Activated T-cell treated with anti-CD3 and anti-CD28 coated beads for 24 hours (primary cell): ENCODE measurements around the gene FBXO31.
A peak's percentile ranks its signal among the peaks of the same experiment; 100 is the strongest.
"Not testable (repeated sequence)": the region's sequence is repeated elsewhere in the genome, so short reads cannot be mapped to it uniquely, and the experiment has no call there.

ENCODE experiments used
- DNase-seq: peaks from one replicate; pipeline ENCODE4 v3.0.0-alpha.2; 2020; ENCODE audit warnings: low read depth

The FBXO31 gene

GRCh38 chr16:87362828-87363559 lies 20.6 kb downstream of the FBXO31 start:
- not testable (repeated sequence) for DNase-seq

GRCh38 chr16:87361916-87362619 lies 21.5 kb downstream of the FBXO31 start:
- DNase-seq, result no peak

GRCh38 chr16:87360862-87361610 lies 22.5 kb downstream of the FBXO31 start:
- no peak for DNase-seq

DNA sequence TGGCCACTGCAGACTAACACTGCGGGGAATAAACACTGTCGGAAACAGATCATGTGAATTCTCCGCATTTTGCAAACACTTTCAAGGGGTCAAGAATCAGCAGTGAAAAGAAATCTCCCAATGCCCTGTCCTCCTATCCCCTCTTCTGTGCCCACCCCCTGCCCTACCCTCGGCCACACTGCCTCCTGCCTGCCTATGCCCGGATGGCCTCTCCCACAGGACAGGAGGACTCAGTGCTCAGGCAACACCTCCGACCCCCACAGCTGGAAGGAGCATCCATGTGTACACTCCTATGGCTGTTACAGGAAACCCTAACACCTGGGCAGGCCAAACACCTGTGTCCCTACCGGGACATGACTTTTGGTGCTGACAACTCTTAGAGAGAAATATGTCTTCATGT lies 24.5 kb downstream of the FBXO31 start:
- no peak for DNase-seq

- no peak for DNase-seq
Measured at GRCh38 chr16:87358696-87359095, 24.9 kb downstream of the FBXO31 start.

DNA sequence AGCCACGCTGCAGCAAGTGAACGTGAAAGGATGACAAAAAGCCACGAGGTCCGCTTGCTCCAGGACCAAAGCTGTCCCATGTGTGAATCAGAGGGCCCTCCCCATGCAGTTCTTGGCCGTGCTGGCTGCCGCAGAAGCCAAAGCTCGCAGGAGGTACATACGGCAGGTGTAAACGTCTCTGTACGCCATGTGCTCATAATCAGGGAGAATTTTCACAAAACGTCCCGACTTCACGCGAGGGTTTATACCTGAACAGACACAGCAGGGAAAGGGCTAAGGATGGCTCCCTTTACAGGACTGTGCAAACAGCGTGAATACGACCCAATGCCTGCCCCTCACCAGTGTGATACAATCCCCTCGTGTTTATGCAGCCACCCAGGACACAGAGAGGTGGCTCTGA lies 25.3 kb downstream of the FBXO31 start:
- no peak for DNase-seq

- no peak for DNase-seq
Measured at GRCh38 chr16:87356491-87356853, 27.1 kb downstream of the FBXO31 start.

DNA sequence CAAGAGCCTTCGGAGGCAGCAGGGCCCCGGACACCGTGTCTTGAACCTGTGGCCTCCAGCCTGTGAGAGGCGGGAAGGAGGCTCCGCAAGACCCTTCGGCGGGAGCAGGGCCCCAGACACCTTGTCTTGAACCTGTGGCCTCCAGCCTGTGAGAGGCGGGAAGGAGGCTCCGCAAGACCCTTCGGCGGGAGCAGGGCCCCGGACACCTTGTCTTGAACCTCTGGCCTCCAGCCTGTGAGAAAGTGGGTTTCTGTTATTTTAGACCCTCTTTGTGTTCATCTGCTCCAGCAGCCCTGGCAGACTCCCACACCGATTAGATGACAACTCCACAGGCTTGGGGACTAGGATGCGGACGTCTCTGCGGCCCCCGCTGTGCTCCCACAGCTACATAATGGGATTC lies 30.0 kb downstream of the FBXO31 start:
- DNase-seq, result no peak

- no peak for DNase-seq
Measured at GRCh38 chr16:87352818-87353217, 30.8 kb downstream of the FBXO31 start.

DNA sequence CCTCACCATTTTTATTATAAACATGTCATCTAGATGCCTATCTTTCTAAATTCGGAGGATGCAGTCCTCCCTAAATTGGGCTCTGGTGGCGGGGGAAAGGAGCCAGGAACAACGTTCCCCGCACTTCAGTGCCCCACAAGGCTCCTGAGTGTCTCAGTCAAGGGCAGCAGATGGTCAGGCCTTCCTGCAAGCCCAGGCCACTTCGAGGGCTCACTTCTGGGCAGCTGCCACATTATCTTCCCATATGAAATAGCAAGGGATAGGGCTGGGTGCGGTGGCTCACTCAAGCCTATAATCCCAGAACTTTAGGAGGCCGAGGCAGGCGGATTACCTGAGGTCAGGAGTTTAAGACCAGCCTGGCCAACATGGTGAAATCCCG lies 32.3 kb downstream of the FBXO31 start:
- DNase-seq, result no peak

GRCh38 chr16:87350681-87351319 lies 32.8 kb downstream of the FBXO31 start:
- DNase-seq, result no peak

DNA sequence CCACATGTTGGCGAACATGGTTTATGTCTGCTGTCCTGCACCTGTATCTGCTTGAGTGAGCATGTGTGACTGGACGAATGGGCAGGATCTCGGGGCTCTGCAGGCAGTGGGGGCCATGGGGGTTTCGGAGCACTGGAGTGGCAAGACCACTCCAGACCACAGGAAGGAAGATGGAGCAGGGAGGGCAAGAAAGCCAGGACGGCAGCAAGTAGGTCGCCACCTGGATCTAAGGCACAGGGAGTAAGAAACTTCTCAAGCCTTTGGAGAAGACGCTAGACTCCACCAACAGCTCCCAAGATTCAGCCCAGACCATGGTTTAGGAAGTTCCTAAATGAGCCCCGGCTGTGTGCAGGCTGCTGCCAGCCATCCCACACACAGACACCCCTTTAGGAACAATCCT lies 33.5 kb downstream of the FBXO31 start:
- DNase-seq, result no peak

- DNase-seq, result no peak
Measured at GRCh38 chr16:87348616-87349157, 34.9 kb downstream of the FBXO31 start.

DNA sequence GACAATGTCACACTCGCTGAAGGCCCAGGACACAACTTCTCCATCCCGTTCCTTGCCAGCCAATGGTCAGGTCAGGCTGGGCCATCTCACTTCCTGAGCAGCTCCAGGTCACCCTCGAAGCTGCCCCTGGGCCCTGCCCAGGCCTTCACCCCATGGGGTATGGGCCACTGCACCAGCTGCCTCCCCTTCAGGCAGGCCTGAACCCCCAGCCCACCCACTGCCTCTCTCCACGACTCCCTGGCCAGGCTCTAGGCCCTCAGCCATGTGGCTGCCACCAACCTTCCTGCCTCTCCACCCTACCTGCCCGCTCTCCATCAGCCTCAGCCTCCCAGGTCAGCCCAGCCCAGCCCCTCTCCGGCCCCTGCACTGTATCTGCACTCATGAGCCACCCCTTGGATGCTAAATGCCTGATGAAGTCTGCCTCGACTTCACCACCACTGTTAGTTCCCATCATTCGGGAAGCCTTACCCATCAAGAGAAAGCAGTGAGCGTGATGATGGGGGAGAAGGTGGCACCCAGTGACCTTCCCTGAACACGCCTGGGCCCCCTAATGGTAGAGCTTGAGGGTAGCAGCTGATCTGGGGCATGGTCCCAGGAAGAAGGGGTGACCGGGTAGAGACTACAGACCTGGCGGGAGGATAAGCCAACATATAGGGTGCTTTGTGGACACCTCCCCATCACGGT lies 35.5 kb downstream of the FBXO31 start:
- DNase-seq, result no peak

DNA sequence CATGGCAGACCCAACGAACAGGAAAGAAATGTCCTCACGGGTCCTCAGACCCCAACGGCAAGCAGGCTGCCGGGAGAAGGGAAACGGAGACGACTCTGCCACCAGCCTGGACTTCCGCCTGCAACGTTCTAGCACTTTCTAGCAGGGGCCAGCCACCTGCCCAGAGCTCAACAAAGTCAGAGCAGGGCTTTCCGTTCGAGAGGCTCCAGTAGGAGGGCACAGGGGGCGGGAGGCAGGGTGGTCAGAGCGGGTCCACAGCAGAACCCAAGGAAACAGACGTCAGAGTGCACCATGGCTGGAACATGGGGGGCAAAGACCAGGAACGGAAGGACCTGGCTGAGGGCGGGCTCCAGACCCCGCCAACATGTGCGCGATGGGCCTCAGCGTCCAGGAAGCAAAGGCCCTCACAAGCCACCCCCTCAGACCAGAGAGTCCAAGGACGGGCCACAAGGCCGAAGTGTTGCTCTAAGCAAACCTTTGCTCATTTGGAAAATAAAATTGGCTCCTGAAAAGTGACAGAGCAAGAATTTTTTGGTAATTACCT lies 37.0 kb downstream of the FBXO31 start:
- no peak for DNase-seq

- DNase-seq, result no peak
Measured at GRCh38 chr16:87345726-87346424, 37.7 kb downstream of the FBXO31 start.

- peak; percentile 15 for DNase-seq
Measured at GRCh38 chr16:87344931-87345631, 38.5 kb downstream of the FBXO31 start.

DNA sequence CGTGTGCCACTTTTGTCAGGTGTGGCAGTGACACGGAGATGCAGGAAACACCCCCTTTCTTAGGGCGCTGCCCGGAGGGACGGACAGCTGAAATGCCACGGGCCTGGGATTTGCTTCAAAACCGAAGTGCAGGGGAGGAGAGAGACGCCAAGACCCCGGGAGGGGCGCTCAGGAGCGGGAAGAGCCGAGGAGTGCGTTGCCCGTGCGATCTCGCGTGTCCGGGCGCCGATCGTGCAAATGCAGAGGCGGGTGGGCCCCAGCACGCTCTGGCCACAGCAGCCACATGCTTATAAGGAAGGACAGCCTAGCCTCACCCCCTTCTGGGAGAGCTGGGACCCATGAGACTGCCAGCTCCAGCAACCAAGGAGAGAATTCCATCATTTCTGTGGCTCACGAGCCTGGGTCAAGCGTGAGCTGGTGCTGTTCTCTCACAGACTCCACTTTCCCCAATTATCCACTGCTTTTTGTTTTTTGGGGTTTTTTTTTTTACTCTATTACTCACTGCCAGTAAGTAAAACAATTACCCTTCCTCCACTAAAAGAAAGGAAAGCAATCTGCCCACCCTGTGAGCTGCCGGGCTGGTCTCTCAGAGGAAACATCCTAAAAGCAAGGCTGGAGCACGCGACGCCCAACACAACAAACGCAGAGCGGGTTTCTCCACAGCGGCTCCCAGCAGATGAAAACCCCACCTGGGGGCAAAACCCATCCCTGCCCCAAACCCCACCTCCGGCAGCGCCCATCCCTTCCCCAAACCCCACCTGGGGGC lies 39.2 kb downstream of the FBXO31 start:
- no peak for DNase-seq

DNA sequence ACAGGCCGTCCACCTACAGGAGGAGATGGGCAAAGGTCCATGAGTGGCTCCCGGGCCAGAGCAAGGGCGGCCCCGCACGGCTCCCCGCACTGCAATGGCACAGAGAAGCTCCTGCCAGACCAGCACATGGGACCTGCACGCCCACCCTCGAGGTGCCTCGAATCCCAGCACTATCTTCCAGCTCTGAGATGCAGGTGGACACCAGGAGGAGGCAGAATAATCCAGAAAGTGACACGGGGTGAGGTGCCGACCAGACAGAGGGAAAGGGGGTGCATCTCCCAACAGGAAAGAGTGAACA lies 39.9 kb downstream of the FBXO31 start:
- no peak for DNase-seq
